Mesendoderm (in vitro differentiated cells): ENCODE data around the gene RAB3C.

Experiments
- DNase-seq: peaks from one replicate; pipeline ENCODE4 v3.0.0; 2013
- H2AK5ac ChIP-seq: 2 replicates; pipeline ENCODE4 v1.6.1; 2013; ENCODE audit warnings: low read length, inconsistent platforms
- H2BK120ac ChIP-seq: 2 replicates; pipeline ENCODE4 v1.6.1; 2013; ENCODE audit warnings: low read depth, mild to moderate bottlenecking, low read length, moderate library complexity, mixed read lengths
- H2BK15ac ChIP-seq: replicated peaks from 2 replicates; pipeline ENCODE4 v1.6.1; 2013; ENCODE audit warnings: low read depth, mild to moderate bottlenecking, moderate library complexity
- H2BK5ac ChIP-seq: 2 replicates; pipeline ENCODE4 v1.6.1; 2013; ENCODE audit warnings: low read length, inconsistent platforms
- H3K18ac ChIP-seq: 2 replicates; pipeline ENCODE4 v1.6.1; 2013; ENCODE audit warnings: mild to moderate bottlenecking, low read length, mixed read lengths
- H3K23ac ChIP-seq: one replicate; pipeline ENCODE4 v1.6.1; 2013; ENCODE audit warnings: low read length
- H3K27ac ChIP-seq: 2 replicates; pipeline ENCODE4 v1.5.1; 2013; ENCODE audit warnings: low read depth, mild to moderate bottlenecking, inconsistent platforms, low read length, moderate library complexity
- H3K27me3 ChIP-seq: 2 replicates; pipeline ENCODE4 v1.6.1; 2013; ENCODE audit warnings: low read length, control low read depth, mild to moderate bottlenecking, inconsistent platforms; ENCODE audit not compliant: insufficient read depth, poor library complexity
- H3K36me3 ChIP-seq: 2 replicates; pipeline ENCODE4 v1.6.1; 2013; ENCODE audit warnings: low read length, inconsistent platforms; ENCODE audit not compliant: control insufficient read depth, insufficient read depth
- H3K4ac ChIP-seq: one replicate; pipeline ENCODE4 v1.6.1; 2013; ENCODE audit warnings: low read depth, mild to moderate bottlenecking, low read length, moderate library complexity
- H3K4me1 ChIP-seq: 2 replicates; pipeline ENCODE4 v1.6.1; 2013; ENCODE audit warnings: low read depth, low read length, inconsistent platforms; ENCODE audit not compliant: control insufficient read depth
- H3K4me2 ChIP-seq: 2 replicates; pipeline ENCODE4 v1.6.1; 2013; ENCODE audit warnings: low read length
- H3K4me3 ChIP-seq: 2 replicates; pipeline ENCODE4 v1.5.1; 2013; ENCODE audit warnings: mild to moderate bottlenecking, low read length
- H3K56ac ChIP-seq: one replicate; pipeline ENCODE4 v1.6.1; 2013; ENCODE audit warnings: low read length
- H3K79me1 ChIP-seq: 2 replicates; pipeline ENCODE4 v1.6.1; 2013; ENCODE audit warnings: low read length, inconsistent platforms
- H3K79me2 ChIP-seq: 2 replicates; pipeline ENCODE4 v1.6.1; 2013; ENCODE audit warnings: mild to moderate bottlenecking, low read length; ENCODE audit not compliant: control insufficient read depth, insufficient read depth
- H3K9ac ChIP-seq: 2 replicates; pipeline ENCODE4 v1.6.1; 2013; ENCODE audit warnings: low read length, inconsistent platforms
- H4K5ac ChIP-seq: one replicate; pipeline ENCODE4 v1.6.1; 2013; ENCODE audit warnings: low read length
- H4K8ac ChIP-seq: one replicate; pipeline ENCODE4 v1.6.1; 2013; ENCODE audit warnings: low read depth, mild to moderate bottlenecking, control low read depth, low read length, moderate library complexity
- WGBS: extraction: QIAGEN DNeasy Blood & Tissue Kit; methylation state at CpG from one replicate; pipeline ENCODE4 v1.1.7; 2013; ENCODE audit warnings: low lambda C conversion rate, missing lambda C conversion rate; ENCODE audit not compliant: insufficient coverage; ENCODE audit errors: extremely low coverage; 5-methylcytosine and 5-hydroxymethylcytosine counted together

The RAB3C gene

GRCh38 chr5:58838729-58839128 lies 255.9 kb downstream of the RAB3C start:
- Histone ChIP-seq H3K79me1 (no peaks in the 10 kb centered on the region), H3K79me2 (no peaks in the 10 kb centered on the region), H4K5ac (no peak overlapping the region), H3K9ac (no peak overlapping the region), H3K4me2 (no peak overlapping the region), H3K4me1 (no peaks in the 10 kb centered on the region), H2BK120ac (no peak overlapping the region), H3K36me3 (no peaks in the 10 kb centered on the region), H3K4me3 (no peak overlapping the region), H3K18ac (no peak overlapping the region), H3K27me3 (no peaks in the 10 kb centered on the region), H2BK15ac (no peak overlapping the region), H3K56ac (no peak overlapping the region), H3K27ac (no peak overlapping the region), H3K4ac (no peak overlapping the region), H2BK5ac (no peak overlapping the region), H4K8ac (no peak overlapping the region), H3K23ac (no peak overlapping the region), H2AK5ac (no peak overlapping the region)
- DNase-seq = no peak

- DNase-seq = no peak
Measured at GRCh38 chr5:58842852-58843251, 260.0 kb downstream of the RAB3C start.

GRCh38 chr5:58844395-58844794 lies 261.5 kb downstream of the RAB3C start:
- Histone ChIP-seq H3K4me2 (no peak overlapping the region), H3K9ac (no peak overlapping the region), H3K4ac (no peak overlapping the region), H2BK120ac (no peak overlapping the region), H3K4me3 (no peak overlapping the region), H3K18ac (no peak overlapping the region), H3K27me3 (no peaks in the 10 kb centered on the region), H3K79me2 (no peaks in the 10 kb centered on the region), H3K56ac (no peak overlapping the region), H3K36me3 (no peaks in the 10 kb centered on the region), H4K8ac (no peak overlapping the region), H3K4me1 (no peaks in the 10 kb centered on the region), H3K23ac (no peak overlapping the region), H3K79me1 (no peaks in the 10 kb centered on the region), H2AK5ac (no peak overlapping the region), H3K27ac (no peak overlapping the region), H4K5ac (no peak overlapping the region), H2BK15ac (no peak overlapping the region), H2BK5ac (no peak overlapping the region)
- DNase-seq = no peak
- no CpG with 5 or more reads among the region's 2 CpGs for WGBS

More at GRCh38 chr5:58842852-58843251, 260.0 kb downstream of the RAB3C start:
- Histone ChIP-seq H3K27me3 (no peaks in the 10 kb centered on the region), H4K8ac (no peak overlapping the region), H3K4me1 (no peaks in the 10 kb centered on the region), H3K23ac (no peak overlapping the region), H2BK5ac (no peak overlapping the region), H3K18ac (no peak overlapping the region), H4K5ac (no peak overlapping the region), H2BK120ac (no peak overlapping the region), H3K79me1 (no peaks in the 10 kb centered on the region), H2BK15ac (no peak overlapping the region), H3K9ac (no peak overlapping the region), H3K4me3 (no peak overlapping the region), H3K27ac (no peak overlapping the region), H3K36me3 (no peaks in the 10 kb centered on the region), H3K4me2 (no peak overlapping the region), H3K56ac (no peak overlapping the region), H2AK5ac (no peak overlapping the region), H3K4ac (no peak overlapping the region), H3K79me2 (no peaks in the 10 kb centered on the region)
- WGBS = no CpG with 5 or more reads among the region's 2 CpGs

- no peak overlapping the region for H4K8ac ChIP-seq
- no peaks in the 10 kb centered on the region for H3K4me1 ChIP-seq
- H2BK15ac ChIP-seq = no peak overlapping the region
- no peak overlapping the region for H3K4me2 ChIP-seq
- no peak overlapping the region for H2BK5ac ChIP-seq
- no peak overlapping the region for H2BK120ac ChIP-seq
- H3K9ac ChIP-seq = no peak overlapping the region
- WGBS = no CpG with 5 or more reads among the region's 5 CpGs
- H3K79me2 ChIP-seq = no peaks in the 10 kb centered on the region
- H3K79me1 ChIP-seq = no peaks in the 10 kb centered on the region
- H4K5ac ChIP-seq = no peak overlapping the region
- no peak overlapping the region for H3K56ac ChIP-seq
- no peaks in the 10 kb centered on the region for H3K36me3 ChIP-seq
- no peaks in the 10 kb centered on the region for H3K27me3 ChIP-seq
- no peak overlapping the region for H3K4me3 ChIP-seq
- no peak overlapping the region for H3K18ac ChIP-seq
- no peak overlapping the region for H3K27ac ChIP-seq
- H3K23ac ChIP-seq = no peak overlapping the region
- no peak overlapping the region for H2AK5ac ChIP-seq
- no peak overlapping the region for H3K4ac ChIP-seq
- DNase-seq = no peak
Measured at GRCh38 chr5:58847041-58847440, 264.2 kb downstream of the RAB3C start.

GRCh38 chr5:58849223-58849622 lies 266.3 kb downstream of the RAB3C start:
- Histone ChIP-seq H2BK5ac (no peak overlapping the region), H3K79me2 (no peaks in the 10 kb centered on the region), H3K4me1 (no peaks in the 10 kb centered on the region), H2BK120ac (no peak overlapping the region), H3K27ac (no peak overlapping the region), H4K8ac (no peak overlapping the region), H3K9ac (no peak overlapping the region), H3K56ac (no peak overlapping the region), H3K4ac (no peak overlapping the region), H3K4me3 (no peak overlapping the region), H3K79me1 (no peaks in the 10 kb centered on the region), H3K18ac (no peak overlapping the region), H4K5ac (no peak overlapping the region), H3K23ac (no peak overlapping the region), H2BK15ac (no peak overlapping the region), H3K4me2 (no peak overlapping the region), H3K36me3 (no peaks in the 10 kb centered on the region), H2AK5ac (no peak overlapping the region), H3K27me3 (no peaks in the 10 kb centered on the region)
- no peak for DNase-seq
- WGBS = no CpG with 5 or more reads among the region's 1 CpG

- no CpG with 5 or more reads among the region's 3 CpGs for WGBS
- Histone ChIP-seq H3K27ac (no peak overlapping the region), H3K23ac (no peak overlapping the region), H3K56ac (no peak overlapping the region), H3K4me3 (no peak overlapping the region), H3K79me2 (no peaks in the 10 kb centered on the region), H3K27me3 (no peaks in the 10 kb centered on the region), H2AK5ac (no peak overlapping the region), H4K5ac (no peak overlapping the region), H3K4me2 (no peak overlapping the region), H3K79me1 (no peaks in the 10 kb centered on the region), H3K4ac (no peak overlapping the region), H2BK15ac (no peak overlapping the region), H3K18ac (no peak overlapping the region), H3K9ac (no peak overlapping the region), H3K36me3 (no peaks in the 10 kb centered on the region), H3K4me1 (no peaks in the 10 kb centered on the region), H4K8ac (no peak overlapping the region), H2BK5ac (no peak overlapping the region), H2BK120ac (no peak overlapping the region)
- peak; percentile 97 for DNase-seq
Measured at GRCh38 chr5:58849921-58850667, 267.2 kb downstream of the RAB3C start.
